ENCODE data around the gene RAB3GAP2.
"Not testable (repeated sequence)": the region's sequence is repeated elsewhere in the genome, so short reads cannot be mapped to it uniquely, and the experiment has no call there.

Gene RAB3GAP2

DNA sequence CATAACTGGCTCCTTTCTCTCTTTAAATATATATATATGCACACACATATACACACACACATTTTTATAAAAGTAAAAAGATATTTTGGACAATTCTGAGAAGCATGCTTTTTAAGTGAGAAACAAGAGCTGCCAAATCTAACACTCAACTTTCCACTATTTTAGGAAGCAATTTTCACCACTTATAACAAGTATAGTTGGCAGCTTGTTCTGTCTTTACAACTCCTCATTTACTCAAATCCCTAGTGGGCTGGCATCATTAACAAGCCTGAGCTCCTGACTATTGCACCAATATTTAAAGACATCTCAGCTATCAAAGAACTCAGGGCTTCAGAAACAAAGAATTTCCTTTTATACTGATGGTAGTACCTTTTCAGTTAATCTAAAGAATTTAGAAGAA is 76.6 kb downstream of the RAB3GAP2 start:
- no peak for DNase-seq (ENCODE audit: low spot score)

GRCh38 chr1:220189750-220190347 is 82.4 kb downstream of the RAB3GAP2 start:
- no peak for DNase-seq (ENCODE audit: low spot score)

GRCh38 chr1:220188538-220188937 is 83.7 kb downstream of the RAB3GAP2 start:
- DNase-seq (ENCODE audit: low spot score) = no peak

DNA sequence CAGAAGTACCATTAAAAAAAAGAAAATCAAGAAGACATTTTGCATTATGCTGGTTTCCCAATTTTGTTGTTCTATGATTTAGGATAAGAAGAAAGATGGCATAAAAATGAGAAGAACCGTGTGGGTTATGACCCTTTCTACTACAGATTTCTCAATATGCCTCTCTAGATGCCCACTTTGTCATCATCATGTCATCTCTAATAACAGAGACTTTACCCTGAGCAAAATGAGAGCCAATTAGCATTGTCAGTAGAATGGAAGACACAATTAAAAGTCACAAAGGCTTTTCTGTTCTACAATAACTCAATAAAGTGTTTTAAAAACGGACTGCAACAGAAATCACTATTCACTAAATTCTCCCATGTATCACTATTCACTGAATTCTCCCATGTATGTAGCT is 85.5 kb downstream of the RAB3GAP2 start:
- no peak for DNase-seq (ENCODE audit: low spot score)

GRCh38 chr1:220184506-220184905 is 87.7 kb downstream of the RAB3GAP2 start:
- DNase-seq (ENCODE audit: low spot score) = no peak

DNA sequence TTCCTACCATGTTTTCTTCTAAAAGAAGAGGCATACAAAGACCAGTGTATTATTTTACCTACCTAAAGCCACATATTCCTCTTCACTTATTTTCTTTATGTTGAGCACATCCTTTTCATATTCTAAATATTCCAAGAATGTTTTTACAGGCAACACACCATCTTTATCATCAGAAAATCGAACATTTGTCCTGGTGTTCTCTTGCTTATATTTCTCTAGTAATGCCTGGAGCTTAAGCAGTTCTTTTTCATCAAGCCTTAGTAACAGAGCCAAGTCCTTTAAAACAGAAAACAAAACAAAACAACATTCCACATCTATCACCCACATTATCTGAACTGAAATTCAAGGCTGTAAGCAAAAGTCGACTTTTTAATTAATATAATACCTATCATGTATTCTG is 89.6 kb downstream of the RAB3GAP2 start:
- no peak for DNase-seq (ENCODE audit: low spot score)

- no peak for DNase-seq (ENCODE audit: low spot score)
Observed at GRCh38 chr1:220182111-220182510, 90.1 kb downstream of the RAB3GAP2 start.

- DNase-seq (ENCODE audit: low spot score) = no peak
Observed at GRCh38 chr1:220176540-220176939, 95.7 kb downstream of the RAB3GAP2 start.

- DNase-seq (ENCODE audit: low spot score) = no peak
Observed at GRCh38 chr1:220170836-220171526, 101.3 kb downstream of the RAB3GAP2 start.

DNA sequence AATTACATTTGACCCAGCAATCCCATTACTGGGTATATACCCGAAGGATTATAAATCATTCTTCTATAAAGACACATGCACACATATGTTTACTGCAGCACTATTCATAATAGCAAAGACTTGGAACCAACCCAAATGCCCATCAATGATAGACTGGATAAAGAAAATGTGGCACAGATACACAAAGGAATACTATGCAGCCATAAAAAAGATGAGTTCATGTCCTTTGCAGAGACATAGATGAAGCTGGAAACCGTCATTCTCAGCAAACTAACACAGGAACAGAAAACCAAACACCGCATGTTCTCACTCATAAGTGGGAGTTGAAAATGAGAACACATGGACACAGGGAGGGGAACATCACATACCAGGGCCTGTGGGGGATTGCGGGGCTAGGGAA is 102.4 kb downstream of the RAB3GAP2 start:
- not testable (repeated sequence) for DNase-seq (ENCODE audit: low spot score)

- no peak for DNase-seq (ENCODE audit: low spot score)
Observed at GRCh38 chr1:220166853-220167252, 105.4 kb downstream of the RAB3GAP2 start.

- DNase-seq (ENCODE audit: low spot score) = no peak
Observed at GRCh38 chr1:220164517-220164916, 107.7 kb downstream of the RAB3GAP2 start.

DNA sequence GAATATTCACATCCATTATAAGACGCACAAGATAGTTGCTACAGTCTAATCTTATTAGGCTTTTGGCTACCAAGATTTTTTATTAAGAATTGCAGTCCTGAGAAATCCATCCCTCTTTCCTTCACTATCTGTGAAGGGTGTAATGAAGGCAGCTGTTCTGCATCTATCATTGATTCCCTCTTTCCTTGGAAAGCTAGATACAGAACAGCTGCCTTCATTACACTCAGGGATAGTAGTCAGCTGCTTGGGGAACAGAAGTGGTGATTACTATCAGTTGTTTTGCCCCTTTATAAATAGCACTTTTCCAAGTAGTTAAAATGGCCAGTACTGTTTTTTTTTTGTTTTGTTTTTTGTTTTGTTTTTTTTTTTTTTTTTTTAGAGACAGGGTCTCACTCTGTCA is 108.1 kb downstream of the RAB3GAP2 start:
- DNase-seq (ENCODE audit: low spot score) = no peak

- no peak for DNase-seq (ENCODE audit: low spot score)
Observed at GRCh38 chr1:220160027-220160426, 112.2 kb downstream of the RAB3GAP2 start.

DNA sequence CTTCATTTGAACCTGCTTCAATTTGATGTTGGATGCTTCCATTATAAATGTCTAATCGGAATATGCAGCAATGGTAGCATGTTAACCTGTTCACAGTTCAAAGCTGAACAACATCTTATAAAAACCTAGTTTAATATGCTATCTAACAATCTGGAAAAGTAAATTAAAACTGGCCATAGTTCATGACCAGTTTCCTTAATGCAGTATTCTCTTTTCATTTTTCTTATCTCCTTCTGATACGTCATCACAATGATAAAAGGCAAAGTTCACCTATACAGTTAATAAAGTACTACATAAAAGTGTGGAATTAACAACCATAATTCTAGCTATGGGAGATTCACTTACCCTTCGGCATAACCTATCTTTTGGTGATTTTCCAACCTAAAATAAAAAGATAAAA is 113.2 kb downstream of the RAB3GAP2 start:
- no peak for DNase-seq (ENCODE audit: low spot score)

DNA sequence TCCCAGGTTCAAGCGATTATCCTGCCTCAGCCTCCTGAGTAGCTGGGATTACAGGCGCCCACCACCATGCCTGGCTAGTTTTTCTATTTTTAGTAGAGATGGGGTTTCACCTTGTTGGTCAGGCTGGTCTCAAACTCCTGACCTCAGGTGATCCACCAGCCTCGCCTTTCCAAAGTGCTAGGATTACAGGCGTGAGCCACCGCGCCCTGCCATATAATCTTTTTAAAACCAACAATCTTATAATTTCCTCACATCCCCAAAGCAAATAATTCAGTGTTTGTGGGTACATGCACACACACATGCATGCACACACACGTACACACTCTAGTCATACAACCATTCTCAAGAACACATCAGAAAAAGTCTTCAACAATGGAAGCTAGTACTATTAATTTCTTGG is 113.7 kb downstream of the RAB3GAP2 start:
- not testable (repeated sequence) for DNase-seq (ENCODE audit: low spot score)

DNA sequence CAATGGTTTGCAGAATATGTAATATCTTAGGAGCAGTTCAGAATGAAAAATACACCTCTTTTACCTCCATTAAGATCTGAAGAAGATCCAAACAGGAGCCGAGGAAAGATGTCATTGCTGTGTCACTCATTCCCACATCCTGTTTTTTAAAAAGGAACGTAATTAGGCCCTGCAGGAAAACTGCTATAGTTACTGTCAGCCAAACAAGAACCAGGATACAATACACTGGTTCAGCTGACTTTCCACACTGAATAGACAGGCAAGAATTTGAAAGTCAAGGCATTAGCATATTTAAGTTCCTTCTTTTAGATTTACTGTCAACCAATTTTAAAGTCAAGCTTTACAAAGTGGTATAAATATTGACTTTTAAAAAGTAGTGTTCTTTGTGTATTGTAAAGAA is 114.5 kb downstream of the RAB3GAP2 start:
- no peak for DNase-seq (ENCODE audit: low spot score)

DNA sequence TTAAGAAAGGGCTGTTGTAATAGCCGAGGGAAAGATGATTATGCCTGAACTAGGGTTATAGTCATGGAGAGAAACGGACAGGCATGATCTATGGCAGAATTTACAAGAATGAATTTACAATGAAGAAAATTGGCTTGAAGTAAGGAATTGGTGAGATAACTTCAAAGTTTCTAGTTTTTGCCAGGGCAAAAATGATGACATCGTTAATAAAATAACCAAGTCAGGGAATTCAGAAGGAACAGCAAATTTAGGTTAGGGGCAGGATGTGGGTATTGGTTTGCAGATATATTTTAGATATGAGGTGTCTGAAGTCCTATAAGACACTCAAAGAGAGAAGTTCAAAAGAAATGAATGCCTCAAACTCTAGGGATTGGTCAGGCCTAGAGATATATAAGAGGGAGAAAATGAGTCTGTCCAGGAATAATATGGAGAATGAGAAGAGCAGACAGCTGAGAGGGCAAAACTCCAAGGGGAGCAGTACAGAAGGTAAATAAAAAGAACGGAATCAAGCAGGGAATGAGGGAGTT is 115.6 kb downstream of the RAB3GAP2 start:
- no peak for DNase-seq (ENCODE audit: low spot score)

- no peak for DNase-seq (ENCODE audit: low spot score)
Observed at GRCh38 chr1:220153147-220153546, 119.1 kb downstream of the RAB3GAP2 start.

DNA sequence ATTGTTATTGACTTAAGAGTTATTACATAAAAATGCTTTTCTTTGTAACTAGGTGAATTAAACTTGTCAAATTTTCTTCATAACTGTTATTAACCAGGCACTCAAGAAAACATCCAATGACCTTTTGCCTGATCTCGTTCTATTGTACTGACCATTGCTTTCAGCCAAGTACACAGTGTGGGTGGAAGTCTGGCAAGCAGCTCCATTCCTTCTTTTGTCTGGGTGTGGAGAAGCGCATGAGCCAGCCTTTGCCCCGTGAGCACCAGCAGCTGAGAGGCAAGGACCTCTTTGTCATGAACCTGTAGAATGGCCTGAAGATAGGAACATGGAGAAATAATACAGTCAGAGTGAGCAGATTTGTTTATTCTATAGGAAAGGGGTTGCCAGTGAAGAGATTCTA is 120.8 kb downstream of the RAB3GAP2 start:
- no peak for DNase-seq (ENCODE audit: low spot score)

GRCh38 chr1:220149742-220150141 is 122.5 kb downstream of the RAB3GAP2 start:
- DNase-seq (ENCODE audit: low spot score) = no peak

GRCh38 chr1:220144051-220144450 is 128.2 kb downstream of the RAB3GAP2 start:
- no peak for DNase-seq (ENCODE audit: low spot score)

DNA sequence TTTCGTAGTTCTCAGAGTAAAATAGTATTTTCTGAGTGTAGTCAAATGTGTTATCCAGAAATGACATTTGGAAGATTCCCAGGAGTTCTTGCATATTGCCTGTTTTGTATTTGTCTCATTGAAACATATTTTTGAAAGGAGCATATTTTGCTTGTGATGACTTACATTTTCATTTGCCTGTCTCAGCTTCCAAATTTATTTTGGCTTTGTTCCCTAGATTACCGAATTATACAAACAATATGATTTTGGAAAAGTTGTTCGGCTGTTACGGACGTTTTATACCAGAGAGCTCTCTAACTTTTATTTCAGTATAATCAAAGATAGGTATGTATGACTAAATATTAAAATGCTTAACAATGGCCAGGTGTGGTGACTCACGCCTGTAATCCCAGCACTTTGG is 132.3 kb downstream of the RAB3GAP2 start:
- no peak for DNase-seq (ENCODE audit: low spot score)
